Ishikawa (cell line): Measurements from ENCODE around the gene KCTD3.
A peak's percentile ranks its signal among the peaks of the same experiment; 100 is the strongest.

Source experiments
- CEBPB ChIP-seq: IDR thresholded peaks from 2 replicates; pipeline ENCODE4 v1.6.1; 2012
- CREB1 ChIP-seq: IDR thresholded peaks from 2 replicates; pipeline ENCODE4 v1.6.1; 2012; ENCODE audit warnings: low read depth
- EGR1 ChIP-seq: IDR thresholded peaks from 2 replicates; pipeline ENCODE4 v1.6.1; 2012
- EP300 ChIP-seq: IDR thresholded peaks from 2 replicates; pipeline ENCODE4 v1.6.1; 2012; ENCODE audit warnings: borderline replicate concordance
- FOXM1 ChIP-seq: IDR thresholded peaks from 2 replicates; pipeline ENCODE4 v1.6.1; 2012; ENCODE audit warnings: low read depth, borderline replicate concordance
- NFIC ChIP-seq: IDR thresholded peaks from 2 replicates; pipeline ENCODE4 v1.6.1; 2012
- RAD21 ChIP-seq: IDR thresholded peaks from 2 replicates; pipeline ENCODE4 v1.6.1; 2012; ENCODE audit warnings: low read depth
- TAF1 ChIP-seq: IDR thresholded peaks from 2 replicates; pipeline ENCODE4 v1.6.1; 2012; ENCODE audit warnings: low read depth, mild to moderate bottlenecking
- TCF12 ChIP-seq: IDR thresholded peaks from 2 replicates; pipeline ENCODE4 v1.6.1; 2012; ENCODE audit warnings: low read depth
- TEAD4 ChIP-seq: IDR thresholded peaks from 2 replicates; pipeline ENCODE4 v1.6.1; 2012
- YY1 ChIP-seq: IDR thresholded peaks from 2 replicates; pipeline ENCODE4 v1.6.1; 2012; ENCODE audit warnings: low read depth
- ZBTB7A ChIP-seq: IDR thresholded peaks from 2 replicates; pipeline ENCODE4 v1.6.1; 2012; ENCODE audit warnings: low read depth
- TF ChIP-seq, protein P1 (sequence below): IDR thresholded peaks from 2 replicates; pipeline ENCODE4 v1.6.1; 2012
- TF ChIP-seq, protein P2 (sequence below): IDR thresholded peaks from 2 replicates; pipeline ENCODE4 v1.6.1; 2012; ENCODE audit warnings: low read depth, mild to moderate bottlenecking
- TF ChIP-seq, protein P3 (sequence below): IDR thresholded peaks from 2 replicates; pipeline ENCODE4 v1.6.1; 2012

The KCTD3 gene

DNA sequence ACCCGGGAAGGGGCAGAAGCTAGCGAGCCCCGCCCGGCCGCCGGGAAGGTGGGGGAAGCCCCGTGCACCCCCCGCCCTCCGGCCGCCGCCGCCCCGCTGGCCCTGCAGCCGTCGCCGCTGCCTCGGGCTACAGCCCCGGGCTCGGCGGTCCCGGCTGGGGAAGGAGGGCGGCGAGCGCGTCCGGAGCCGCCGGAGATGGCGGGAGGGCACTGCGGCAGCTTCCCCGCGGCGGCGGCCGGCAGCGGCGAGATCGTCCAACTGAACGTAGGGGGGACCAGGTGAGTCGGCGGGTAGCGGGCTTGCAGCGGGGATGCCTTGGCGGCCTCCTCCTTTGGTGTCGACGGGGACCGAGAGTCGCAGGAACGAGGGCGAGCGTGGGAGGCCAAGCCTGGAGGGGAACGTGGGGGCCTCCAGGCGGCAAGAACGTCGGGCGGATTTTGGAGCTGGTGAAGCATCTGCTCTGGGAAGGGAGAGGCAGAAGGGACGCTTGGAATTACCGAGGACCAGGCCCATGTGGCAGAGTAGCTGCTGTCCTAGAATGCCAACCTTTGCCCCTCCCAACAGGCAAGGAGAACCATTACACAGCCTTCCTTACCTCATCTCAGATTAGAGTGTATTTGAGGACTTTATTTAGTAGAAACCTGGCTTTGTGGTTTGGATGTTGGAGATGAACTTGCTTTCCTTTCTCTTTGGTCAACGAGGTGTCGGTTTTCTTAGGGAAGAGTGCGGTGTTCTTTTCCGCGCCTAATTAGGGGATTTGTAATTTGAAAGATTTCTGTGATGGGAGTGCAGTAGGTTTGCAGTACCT lies 591 bp downstream of the KCTD3 start:
- no peak for TF ChIP-seq EGR1
- TF ChIP-seq, protein P1, sequence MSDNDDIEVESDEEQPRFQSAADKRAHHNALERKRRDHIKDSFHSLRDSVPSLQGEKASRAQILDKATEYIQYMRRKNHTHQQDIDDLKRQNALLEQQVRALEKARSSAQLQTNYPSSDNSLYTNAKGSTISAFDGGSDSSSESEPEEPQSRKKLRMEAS, result peak; percentile 72; the same call in 1 of the 2 replicates
- no peak for TF ChIP-seq ZBTB7A
- peak; percentile 57; the same call in 1 of the 2 replicates for TF ChIP-seq CEBPB
- TF ChIP-seq CREB1, result no peak

DNA sequence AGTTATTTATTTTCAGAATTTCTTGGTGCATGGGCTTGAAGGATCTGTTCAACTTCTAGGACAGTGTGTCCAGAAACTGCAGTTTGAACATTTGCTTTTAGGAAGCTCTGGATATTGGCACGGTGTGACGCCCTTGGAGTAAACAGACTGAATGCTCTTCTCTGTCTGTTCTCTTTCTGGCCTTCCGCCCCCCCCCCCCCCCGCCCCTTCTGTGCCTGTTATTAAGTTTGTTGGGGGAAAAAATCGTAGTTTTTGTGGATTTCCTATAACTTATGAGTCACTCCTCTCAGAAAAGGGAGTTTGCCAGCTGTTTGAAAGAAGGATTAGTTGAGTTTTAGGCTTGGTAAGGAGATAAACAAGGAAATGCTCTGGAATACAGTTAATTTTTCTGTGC lies 1.2 kb downstream of the KCTD3 start:
- TF ChIP-seq YY1, result no peak
- TF ChIP-seq TEAD4, result no peak
- no peak for TF ChIP-seq TAF1
- no peak for TF ChIP-seq EGR1
- TF ChIP-seq, protein P2, sequence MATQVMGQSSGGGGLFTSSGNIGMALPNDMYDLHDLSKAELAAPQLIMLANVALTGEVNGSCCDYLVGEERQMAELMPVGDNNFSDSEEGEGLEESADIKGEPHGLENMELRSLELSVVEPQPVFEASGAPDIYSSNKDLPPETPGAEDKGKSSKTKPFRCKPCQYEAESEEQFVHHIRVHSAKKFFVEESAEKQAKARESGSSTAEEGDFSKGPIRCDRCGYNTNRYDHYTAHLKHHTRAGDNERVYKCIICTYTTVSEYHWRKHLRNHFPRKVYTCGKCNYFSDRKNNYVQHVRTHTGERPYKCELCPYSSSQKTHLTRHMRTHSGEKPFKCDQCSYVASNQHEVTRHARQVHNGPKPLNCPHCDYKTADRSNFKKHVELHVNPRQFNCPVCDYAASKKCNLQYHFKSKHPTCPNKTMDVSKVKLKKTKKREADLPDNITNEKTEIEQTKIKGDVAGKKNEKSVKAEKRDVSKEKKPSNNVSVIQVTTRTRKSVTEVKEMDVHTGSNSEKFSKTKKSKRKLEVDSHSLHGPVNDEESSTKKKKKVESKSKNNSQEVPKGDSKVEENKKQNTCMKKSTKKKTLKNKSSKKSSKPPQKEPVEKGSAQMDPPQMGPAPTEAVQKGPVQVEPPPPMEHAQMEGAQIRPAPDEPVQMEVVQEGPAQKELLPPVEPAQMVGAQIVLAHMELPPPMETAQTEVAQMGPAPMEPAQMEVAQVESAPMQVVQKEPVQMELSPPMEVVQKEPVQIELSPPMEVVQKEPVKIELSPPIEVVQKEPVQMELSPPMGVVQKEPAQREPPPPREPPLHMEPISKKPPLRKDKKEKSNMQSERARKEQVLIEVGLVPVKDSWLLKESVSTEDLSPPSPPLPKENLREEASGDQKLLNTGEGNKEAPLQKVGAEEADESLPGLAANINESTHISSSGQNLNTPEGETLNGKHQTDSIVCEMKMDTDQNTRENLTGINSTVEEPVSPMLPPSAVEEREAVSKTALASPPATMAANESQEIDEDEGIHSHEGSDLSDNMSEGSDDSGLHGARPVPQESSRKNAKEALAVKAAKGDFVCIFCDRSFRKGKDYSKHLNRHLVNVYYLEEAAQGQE, result no peak
- no peak for TF ChIP-seq NFIC
- TF ChIP-seq EP300, result no peak
- TF ChIP-seq TCF12, result no peak
- TF ChIP-seq, protein P1, result no peak
- no peak for TF ChIP-seq FOXM1
- no peak for TF ChIP-seq CREB1
- TF ChIP-seq, protein P3, sequence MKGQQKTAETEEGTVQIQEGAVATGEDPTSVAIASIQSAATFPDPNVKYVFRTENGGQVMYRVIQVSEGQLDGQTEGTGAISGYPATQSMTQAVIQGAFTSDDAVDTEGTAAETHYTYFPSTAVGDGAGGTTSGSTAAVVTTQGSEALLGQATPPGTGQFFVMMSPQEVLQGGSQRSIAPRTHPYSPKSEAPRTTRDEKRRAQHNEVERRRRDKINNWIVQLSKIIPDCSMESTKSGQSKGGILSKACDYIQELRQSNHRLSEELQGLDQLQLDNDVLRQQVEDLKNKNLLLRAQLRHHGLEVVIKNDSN, result no peak
- TF ChIP-seq RAD21, result no peak
- TF ChIP-seq ZBTB7A, result no peak
- TF ChIP-seq CEBPB, result no peak

DNA sequence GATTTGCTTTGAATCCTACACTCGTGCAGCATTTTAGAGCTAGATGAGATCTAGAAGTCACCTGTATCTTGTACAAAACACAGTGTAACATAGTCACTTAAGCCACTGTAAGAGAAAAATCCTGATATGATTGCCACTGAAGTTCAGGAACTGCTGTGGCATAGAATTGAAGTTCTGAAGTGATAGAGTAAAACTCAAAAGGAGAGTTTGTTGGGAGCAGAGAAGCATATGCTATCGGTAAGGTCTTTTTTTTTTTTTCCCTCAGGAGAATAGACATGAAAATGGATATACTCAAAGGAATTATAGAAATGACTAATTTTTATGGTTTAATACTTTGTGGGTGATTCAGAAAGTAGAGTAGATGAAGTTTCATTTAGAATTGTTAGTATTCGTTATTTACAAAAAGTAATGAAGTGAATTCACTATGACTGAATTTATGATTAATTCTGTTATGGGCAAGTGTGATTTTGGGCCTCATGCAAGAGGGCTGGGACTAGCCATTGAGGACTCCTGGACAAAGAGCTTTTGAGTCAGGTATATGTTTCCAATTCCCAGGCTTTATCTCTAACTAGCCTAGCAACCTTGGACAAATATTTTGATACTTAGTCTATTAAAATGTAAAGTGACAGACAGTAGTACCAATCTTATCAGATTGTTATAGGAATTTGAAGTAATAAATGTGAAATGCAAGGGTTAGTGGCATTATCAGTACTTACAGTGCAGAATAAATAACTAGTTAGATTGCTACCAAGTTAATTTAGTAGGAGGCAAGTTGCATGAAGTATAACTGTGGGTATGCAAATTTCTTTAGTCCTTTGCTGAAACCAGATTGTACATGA lies 3.1 kb downstream of the KCTD3 start:
- TF ChIP-seq, protein P1, result no peak
- TF ChIP-seq YY1, result no peak
- TF ChIP-seq ZBTB7A, result no peak
- no peak for TF ChIP-seq EP300
- no peak for TF ChIP-seq EGR1
- TF ChIP-seq CREB1, result no peak
- TF ChIP-seq CEBPB, result no peak
- no peak for TF ChIP-seq RAD21
- no peak for TF ChIP-seq NFIC
- TF ChIP-seq TAF1, result no peak
- TF ChIP-seq, protein P3, result no peak
- no peak for TF ChIP-seq FOXM1
- TF ChIP-seq, protein P2, result no peak
- no peak for TF ChIP-seq TEAD4

DNA sequence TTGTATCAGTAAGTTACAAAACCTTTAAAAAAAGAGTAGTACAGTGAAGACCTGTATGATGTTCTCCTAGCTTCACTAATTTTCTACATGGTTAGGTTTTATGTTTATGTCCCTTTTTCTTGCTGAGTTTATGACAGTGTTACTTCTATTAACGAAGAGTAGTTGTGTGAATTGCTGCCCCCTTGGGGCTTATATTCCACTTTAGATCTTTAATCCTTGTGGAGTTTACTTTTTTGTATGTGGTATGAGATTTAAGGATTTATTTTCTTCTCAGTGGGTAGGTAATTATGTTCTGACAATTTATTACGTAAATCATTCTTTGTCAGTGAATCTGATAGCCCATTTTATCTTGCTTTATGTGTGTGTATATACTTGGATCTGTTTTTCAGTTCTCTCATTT lies 14.8 kb downstream of the KCTD3 start:
- no peak for TF ChIP-seq CREB1
- TF ChIP-seq, protein P2, result no peak
- TF ChIP-seq YY1, result no peak
- TF ChIP-seq, protein P1, result no peak
- no peak for TF ChIP-seq EGR1
- no peak for TF ChIP-seq FOXM1
- no peak for TF ChIP-seq TCF12
- TF ChIP-seq CEBPB, result no peak
- no peak for TF ChIP-seq ZBTB7A
